ENCODE data around the gene CDK13. TPM values are rescaled to one million over a fixed set of nuclear protein-coding genes. Genes with fewer than 3 reads are reported as not detected.

Gene CDK13
- total RNA-seq (2022; extraction: Qiagen RNA extraction): 18.5 to 20.8 TPM (median 19.5 TPM) in 5 replicates

DNA sequence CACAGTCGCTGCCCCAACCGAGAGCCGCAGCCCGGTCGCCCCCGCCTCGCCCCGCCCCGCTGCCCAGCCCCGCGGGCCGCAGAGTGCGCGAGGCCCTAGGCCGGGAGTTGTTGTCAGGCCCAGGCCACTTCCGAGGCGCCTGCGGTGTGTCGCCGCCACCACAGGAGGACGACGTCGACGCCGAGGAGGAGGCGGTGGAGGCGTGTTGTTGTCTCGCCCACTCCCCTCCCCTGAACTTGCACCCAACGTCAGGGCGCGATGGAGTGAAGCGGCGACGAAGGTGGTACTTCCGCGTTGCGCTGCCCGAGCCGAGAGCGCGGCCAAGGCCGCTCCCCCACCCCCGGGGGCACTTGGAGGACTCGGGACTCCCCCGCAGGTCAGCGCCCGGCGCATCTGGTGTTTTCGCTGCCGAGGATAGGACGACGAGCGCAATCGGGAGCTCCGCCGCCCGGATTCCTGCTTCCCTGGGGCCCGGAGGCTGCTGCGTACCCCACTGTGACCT lies at the start of gene CDK13:
Gene CDK13 (plus strand): TSS at position 286 of the 502 bp plus-strand sequence. CDS start 386 bp downstream, outside the sequence.

DNA sequence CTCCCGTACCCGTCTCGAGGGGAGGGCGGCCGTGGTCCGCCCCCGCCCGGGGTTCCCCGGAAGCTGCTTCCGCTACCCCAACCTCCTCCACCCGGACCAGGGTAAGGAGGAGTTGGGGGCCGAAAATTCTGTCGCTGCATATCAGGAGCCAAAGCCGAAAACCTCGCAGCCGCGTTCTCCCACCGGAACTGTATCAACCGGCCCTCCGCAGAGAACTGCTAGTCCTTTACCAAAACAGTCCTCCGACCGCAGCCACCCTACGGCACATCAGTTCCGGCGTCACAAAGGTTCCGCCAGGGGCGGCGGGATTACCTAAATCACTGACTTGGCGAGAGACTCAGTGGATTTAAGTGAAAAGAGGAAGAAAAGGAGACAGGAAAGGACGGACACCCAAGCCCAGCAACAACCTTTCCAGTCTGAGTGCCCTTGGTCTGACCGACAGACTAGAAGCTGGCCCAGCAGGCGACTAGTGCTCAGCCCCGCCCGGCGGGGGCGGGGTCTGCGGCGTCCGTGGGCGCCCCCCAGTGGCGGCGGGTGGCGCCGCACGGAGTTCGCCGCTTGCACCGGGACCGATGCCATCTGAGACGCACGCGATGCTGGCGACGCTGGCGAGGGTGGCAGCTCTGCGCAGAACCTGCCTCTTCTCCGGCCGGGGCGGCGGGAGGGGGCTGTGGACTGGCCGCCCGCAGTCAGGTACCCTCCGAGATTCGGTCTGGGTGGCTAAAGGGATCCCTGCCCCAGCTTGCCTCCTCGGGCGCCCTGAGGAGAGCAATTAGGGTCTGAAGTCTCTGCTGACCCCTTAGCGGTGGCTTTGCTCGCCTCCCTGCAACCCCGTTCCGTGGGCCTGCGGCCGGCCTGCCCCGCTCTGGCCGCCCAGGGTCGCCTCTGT lies 184.6 kb downstream of the CDK13 start, which contains the start of the genes MPLKIP and SUGCT:
Gene MPLKIP (minus strand): TSS at position 195 of the 889 bp plus-strand sequence. CDS start 55 bp downstream, at position 140.
Gene SUGCT (plus strand): TSS at position 578 of the 889 bp plus-strand sequence.

Other genes with a start within 250 kb of the CDK13 start
- 30.6 to 42.2 TPM (median 41.1 TPM) in 5 replicates for gene MPLKIP, start 184.4 kb downstream of the CDK13 start, total RNA-seq (2022; extraction: Qiagen RNA extraction)
- gene SUGCT, start 184.7 kb downstream of the CDK13 start, total RNA-seq (2022; extraction: Qiagen RNA extraction): 0.64 to 1.4 TPM (median 1.1 TPM) in 5 replicates